Measurements from ENCODE around the gene PTH1R. TPM values are rescaled to one million over a fixed set of nuclear protein-coding genes. Genes with fewer than 3 reads are reported as not detected.

PTH1R gene
- total and polyA plus RNA-seq, 10 of the 15 experiments (the other 5 are each of a cell fraction or from before 2014, with no cell fraction given): not detected

DNA sequence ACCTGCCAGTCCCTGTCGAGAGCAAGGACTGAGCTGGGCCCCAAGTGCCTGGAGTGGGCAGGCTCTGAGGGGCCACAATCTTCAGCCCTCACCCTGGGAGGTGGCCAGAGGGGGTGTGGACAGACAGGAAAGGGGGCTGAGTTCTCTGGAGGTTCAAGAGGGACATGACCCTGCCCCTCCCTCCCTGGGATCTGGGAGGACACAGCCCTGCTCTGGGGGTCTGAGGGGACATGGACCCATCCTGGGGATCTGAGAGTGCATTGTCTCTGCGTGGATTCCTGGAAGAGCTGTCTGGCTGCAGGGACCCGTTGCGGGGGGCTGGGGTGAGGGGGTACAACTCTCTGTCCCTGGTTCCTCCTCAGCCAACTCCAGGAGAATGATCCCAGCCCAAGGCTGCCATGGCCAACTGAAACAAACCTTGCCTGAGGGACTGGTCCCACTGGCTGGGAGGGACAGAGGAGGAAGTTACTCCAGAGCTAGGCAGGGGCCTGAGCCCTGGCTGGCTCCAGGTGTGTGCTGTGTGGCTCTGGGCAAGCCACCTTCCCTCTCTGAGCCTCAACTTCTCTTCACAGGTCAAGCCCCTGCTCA, 29.0 kb downstream of the PTH1R start:
- Histone ChIP-seq H4K20me1 (ENCODE audit: control insufficient read depth, insufficient read depth) (no peaks in the 10 kb centered on the region), H3K9me3 (replicated peaks; ENCODE audit: control insufficient read depth, insufficient read depth, low read length) (no peaks in the 10 kb centered on the region), H3K27me3 (replicated peaks in 1 of 2; ENCODE audit: control insufficient read depth in 2 of 2, insufficient read depth in 2 of 2, low read length in 1 of 2) (no peaks in the 10 kb centered on the region), H3K9ac (ENCODE audit: control insufficient read depth, insufficient read depth, low read length) (no peak overlapping the region), H3K36me3 (ENCODE audit: control insufficient read depth in 2 of 2, insufficient read depth in 2 of 2, low read length in 1 of 2) (no peaks in the 10 kb centered on the region), H3K4me2 (ENCODE audit: control insufficient read depth, insufficient read depth) (no peak overlapping the region), H3K4me1 (ENCODE audit: control insufficient read depth, insufficient read depth, low read length) (peaks cover 5% of the 10 kb centered on the region), H3K79me2 (ENCODE audit: control insufficient read depth, insufficient read depth, low read length) (no peaks in the 10 kb centered on the region), H2AFZ (ENCODE audit: control insufficient read depth, low read depth, low read length) (no peak overlapping the region), H3K4me3 (no peak overlapping the region), H3K27ac (ENCODE audit: control insufficient read depth, insufficient read depth) (no peak overlapping the region)
- RAD21 ChIA-PET (ENCODE audit: unreplicated experiment): no interaction called here
- TF ChIP-seq CHD2 (IDR thresholded peaks at IDR 0.05; ENCODE audit: borderline replicate concordance, low read depth, low read length) (no peak), SRF (IDR thresholded peaks at IDR 0.05; ENCODE audit: low read depth in 2 of 2, low read length in 2 of 2) (no peak), TARDBP (IDR thresholded peaks at IDR 0.05; ENCODE audit: borderline replicate concordance) (no peak), NFXL1 (IDR thresholded peaks at IDR 0.05; ENCODE audit: borderline replicate concordance) (no peak), RBBP5 (conservative IDR thresholded peaks at IDR 0.05) (no peak), MLLT1 (IDR thresholded peaks at IDR 0.05) (no peak), BHLHE40 (IDR thresholded peaks at IDR 0.05; ENCODE audit: borderline replicate concordance in 1 of 2, low read depth in 2 of 2, low read length in 1 of 2) (no peak), RELA (IDR thresholded peaks at IDR 0.05; ENCODE audit: borderline replicate concordance, partially characterized antibody) (no peak), CREM (IDR thresholded peaks at IDR 0.05; ENCODE audit: low read depth) (no peak)
- CTCF ChIA-PET: interaction anchor here (1.4 kb wide), 1 partner anchor 11 kb away, joined by 3 read pairs; no protein-coding TSS in a partner anchor
- ATAC-seq (no peak), FAIRE-seq (no peak), DNase-seq (ENCODE audit: low read depth, low spot score) (no peak)
- 23% methylated on average over 4 of the region's 4 CpGs for WGBS (ENCODE audit: insufficient coverage, insufficient replicate concordance, low lambda C conversion rate, missing lambda C conversion rate)
- no TSS peak for BruUV-seq (replicated peaks)
- SMC1A ChIA-PET (ENCODE audit: uncharacterized antibody, unreplicated experiment): no interaction called here
- POLR2A ChIA-PET: no interaction called here
- intact Hi-C loops (cut with micrococcal nuclease; ENCODE audit: unreplicated experiment): no loop called here
- in situ Hi-C loops (cut with MboI): no loop called here

Data from GM12878 (cell line).